Measurements from ENCODE around the gene SMPD2. TPM values are rescaled to one million over a fixed set of nuclear protein-coding genes. Genes with fewer than 3 reads are reported as not detected.

Gene SMPD2
- total and polyA plus RNA-seq, 2 experiments from 2014 or later, result 5.6 to 10.9 TPM

- TF ChIP-seq ETS1 (IDR thresholded peaks at IDR 0.05) (no peak), NANOG (IDR thresholded peaks at IDR 0.05; ENCODE audit: borderline replicate concordance) (no peak)
Measured at GRCh38 chr6:109477725-109478124, 37.2 kb downstream of the SMPD2 start (continued).

GRCh38 chr6:109478222-109478805, 37.8 kb downstream of the SMPD2 start:
- Histone ChIP-seq H3K9me2 (ENCODE audit: insufficient read depth) (no peaks in the 10 kb centered on the region), H3K27me3 (ENCODE audit: insufficient read depth) (no peaks in the 10 kb centered on the region), H3F3A (replicated peaks; ENCODE audit: low read depth) (no peaks in the 10 kb centered on the region), H3K4me2 (peak overlapping the region; percentile 81), H3K4me3 (peak overlapping the region; percentile 75), H3K27ac (ENCODE audit: low read depth) (peak overlapping the region; percentile 65), H3K79me2 (replicated peaks; ENCODE audit: insufficient read depth) (peaks cover 82% of the 10 kb centered on the region), H3K36me3 (ENCODE audit: insufficient read depth) (peaks cover 52% of the 10 kb centered on the region), H3K4me1 (ENCODE audit: insufficient read depth) (peaks cover 42% of the 10 kb centered on the region), H4K20me1 (replicated peaks; ENCODE audit: insufficient read depth) (peaks cover 56% of the 10 kb centered on the region), H2AFZ (no peak overlapping the region)
- Mint-ChIP-seq H3K4me1 (peaks cover 40% of the 10 kb centered on the region), H3K4me3 (peak overlapping the region; percentile 42), H3K36me3 (ENCODE audit: low read depth) (peaks cover 75% of the 10 kb centered on the region), H3K27me3 (ENCODE audit: insufficient read depth, low read depth, poor library complexity) (peaks cover 3% of the 10 kb centered on the region), H3K27ac (peak overlapping the region; percentile 82; the same call in 1 of the 2 replicates), H3K9me3 (no peaks in the 10 kb centered on the region)
- DNase-seq (ENCODE audit: low spot score), result no peak
- ATAC-seq, result no peak
- TF ChIP-seq CREB1 (CRISPR knock-in tag; IDR thresholded peaks at IDR 0.05; ENCODE audit: low read depth) (no peak), NANOG (IDR thresholded peaks at IDR 0.05; ENCODE audit: borderline replicate concordance) (no peak), REST (IDR thresholded peaks at IDR 0.05; ENCODE audit: unreplicated experiment) (no peak), ETS1 (IDR thresholded peaks at IDR 0.05) (no peak), EZH2 (IDR thresholded peaks at IDR 0.05; ENCODE audit: low read depth, unreplicated experiment) (no peak), JUNB (IDR thresholded peaks at IDR 0.05; ENCODE audit: unreplicated experiment) (no peak), CTCF (conservative IDR thresholded peaks at IDR 0.05; ENCODE audit: low read depth in 2 of 2) (no peak), ZNF462 (CRISPR knock-in tag; IDR thresholded peaks at IDR 0.05) (no peak), STAT1 (IDR thresholded peaks at IDR 0.05; ENCODE audit: unreplicated experiment) (no peak), EZH2phosphoT487 (IDR thresholded peaks at IDR 0.05; ENCODE audit: unreplicated experiment) (no peak)

Measured in GM23338 (cell line).